NCI-H524 treated with DMSO at 0.1 percent for 48 hours (cell line): ENCODE data around the gene TEPSIN.
A peak's percentile ranks its signal among the peaks of the same experiment; 100 is the strongest.
"Not testable (repeated sequence)": the region's sequence is repeated elsewhere in the genome, so short reads cannot be mapped to it uniquely, and the experiment has no call there.

Experiments
- DNase-seq: peaks from one replicate; lab custom pipeline; 2025; lab: John Stamatoyannopoulos, UW

Gene TEPSIN

DNA sequence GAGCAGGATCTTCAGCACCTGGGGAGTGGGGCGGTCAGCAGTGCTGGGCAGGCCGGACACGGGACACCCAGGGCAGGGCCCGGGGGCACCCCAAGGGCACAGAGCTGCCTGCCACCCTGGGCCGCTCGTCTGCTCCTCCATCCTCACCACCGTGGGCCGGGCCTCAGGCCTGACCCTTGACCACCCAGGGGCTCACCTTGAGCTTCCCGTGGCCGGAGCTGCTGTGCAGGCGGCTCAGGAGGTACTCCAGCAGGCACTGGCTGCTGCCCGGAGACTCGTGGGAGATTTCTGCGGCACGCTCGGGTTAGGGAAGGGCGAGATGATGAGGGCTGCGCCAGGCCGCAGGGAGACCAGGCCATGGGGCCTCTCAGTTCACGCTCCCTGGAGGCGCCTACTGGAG is 2.1 kb downstream of the TEPSIN start:
- no peak for DNase-seq

DNA sequence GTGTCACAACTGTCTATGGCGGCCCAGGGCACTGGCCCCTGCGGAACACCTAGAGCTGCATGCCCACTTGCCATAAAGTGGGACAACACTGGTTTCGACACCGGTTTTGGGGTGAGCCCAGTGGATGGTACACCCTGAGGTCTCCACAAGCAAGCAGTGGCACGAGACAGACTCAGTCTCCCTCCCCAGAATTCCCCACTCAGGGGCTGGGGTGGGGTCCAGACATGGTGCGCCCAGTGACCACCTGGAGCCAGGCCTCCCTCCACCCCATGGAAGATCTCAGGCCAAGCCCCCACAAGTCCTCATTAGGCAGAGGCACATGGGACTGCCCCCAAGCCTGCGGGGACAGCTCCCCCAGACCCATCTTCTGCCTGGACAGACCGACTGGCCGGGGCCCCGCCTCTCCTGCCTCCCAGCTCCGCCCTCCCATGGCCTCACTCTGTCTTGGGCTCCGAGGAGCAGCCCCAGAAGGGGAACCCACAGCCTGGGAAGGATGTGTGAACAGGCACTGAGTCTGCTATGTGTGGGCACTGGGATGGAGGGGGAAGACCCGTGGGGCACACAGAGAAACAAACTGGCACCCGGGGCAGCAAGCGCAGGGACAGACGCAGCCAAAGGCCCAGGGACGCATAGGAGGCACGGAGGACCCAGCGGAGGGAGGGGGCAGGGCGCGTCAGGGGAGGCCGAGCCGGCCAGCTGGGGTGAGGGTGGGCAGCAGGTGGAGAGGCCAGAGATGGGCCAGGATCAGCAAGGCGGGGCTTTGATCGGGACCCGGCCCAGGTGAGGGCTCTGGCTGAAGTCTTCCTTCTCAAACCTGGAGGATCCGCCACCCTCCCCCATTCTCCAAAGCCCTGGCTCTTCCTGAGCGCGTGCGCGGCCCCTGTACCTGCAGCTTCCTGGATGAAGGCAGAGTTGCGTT is 2.8 kb downstream of the TEPSIN start:
- no peak for DNase-seq

GRCh38 chr17:81234940-81235821 is 3.7 kb downstream of the TEPSIN start:
- DNase-seq: no peak

- DNase-seq: no peak
These were observed 4.4 kb downstream of the TEPSIN start for GRCh38 chr17:81234506-81234855.

DNA sequence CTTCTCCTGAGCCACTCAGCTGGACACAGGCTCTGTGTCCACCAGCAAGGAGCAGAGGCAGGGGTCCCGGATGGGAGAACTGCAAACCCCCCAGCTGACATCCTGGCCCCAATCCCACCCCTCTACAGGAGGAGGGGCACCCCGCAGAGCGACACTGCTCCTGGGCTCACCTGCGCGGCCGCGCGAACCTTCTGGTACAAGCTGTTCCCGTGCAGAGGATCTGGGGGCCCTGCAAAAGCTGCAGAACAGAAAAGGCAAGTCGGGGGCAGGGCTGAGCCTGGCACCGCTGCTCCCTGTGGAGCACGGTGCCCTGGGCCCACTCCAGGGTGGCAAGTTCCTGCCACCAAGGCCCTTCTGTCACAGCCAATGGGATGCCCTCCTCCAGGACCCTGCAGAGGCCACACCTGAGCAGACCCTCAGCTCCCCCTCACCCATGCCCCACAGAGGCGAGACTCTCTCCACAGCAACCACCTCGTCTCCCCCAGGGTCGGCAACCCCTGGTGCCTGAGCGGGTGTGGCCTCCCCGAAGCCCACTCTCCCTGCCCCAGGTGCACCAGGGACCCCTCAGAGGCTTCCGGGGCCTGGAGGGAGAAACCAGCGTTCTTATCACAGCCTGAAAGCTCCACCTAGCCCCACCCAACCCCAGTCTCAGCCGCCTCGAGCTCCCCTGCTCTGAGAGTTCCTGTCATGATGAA is 4.9 kb downstream of the TEPSIN start:
- no peak for DNase-seq

- DNase-seq: no peak
These were observed 5.5 kb downstream of the TEPSIN start for GRCh38 chr17:81233316-81233715.

DNA sequence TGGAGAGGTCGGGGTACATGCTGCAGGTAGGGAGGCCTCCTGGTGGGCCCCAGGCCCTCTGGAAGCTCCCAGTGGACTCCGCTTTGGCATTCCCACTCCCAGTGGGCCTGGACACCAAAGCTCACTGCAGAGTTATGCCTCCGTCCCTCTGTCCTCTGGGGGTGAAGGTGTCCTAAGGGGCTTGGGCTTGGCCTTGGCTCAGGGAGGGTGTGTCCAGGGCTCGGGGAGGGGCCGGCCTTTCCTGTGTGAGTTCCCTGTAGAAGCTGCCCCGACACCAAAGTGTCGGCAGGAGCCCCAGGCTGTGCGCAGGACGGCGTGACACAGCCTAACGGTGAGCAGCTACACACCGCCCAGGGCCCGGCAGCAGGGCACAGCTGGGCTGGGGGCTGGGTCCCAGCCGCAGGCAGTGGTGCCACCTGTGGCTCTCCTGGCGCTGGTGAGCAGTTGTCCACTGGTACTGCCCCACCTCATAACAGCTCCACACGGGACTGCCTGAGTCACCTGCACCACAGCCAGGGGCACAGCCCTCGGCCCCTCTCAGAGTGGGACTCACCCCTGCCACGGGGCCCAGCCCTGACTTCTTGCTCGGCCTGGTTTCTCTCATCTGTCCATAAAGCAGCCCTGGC is 6.1 kb downstream of the TEPSIN start:
- no peak for DNase-seq

DNA sequence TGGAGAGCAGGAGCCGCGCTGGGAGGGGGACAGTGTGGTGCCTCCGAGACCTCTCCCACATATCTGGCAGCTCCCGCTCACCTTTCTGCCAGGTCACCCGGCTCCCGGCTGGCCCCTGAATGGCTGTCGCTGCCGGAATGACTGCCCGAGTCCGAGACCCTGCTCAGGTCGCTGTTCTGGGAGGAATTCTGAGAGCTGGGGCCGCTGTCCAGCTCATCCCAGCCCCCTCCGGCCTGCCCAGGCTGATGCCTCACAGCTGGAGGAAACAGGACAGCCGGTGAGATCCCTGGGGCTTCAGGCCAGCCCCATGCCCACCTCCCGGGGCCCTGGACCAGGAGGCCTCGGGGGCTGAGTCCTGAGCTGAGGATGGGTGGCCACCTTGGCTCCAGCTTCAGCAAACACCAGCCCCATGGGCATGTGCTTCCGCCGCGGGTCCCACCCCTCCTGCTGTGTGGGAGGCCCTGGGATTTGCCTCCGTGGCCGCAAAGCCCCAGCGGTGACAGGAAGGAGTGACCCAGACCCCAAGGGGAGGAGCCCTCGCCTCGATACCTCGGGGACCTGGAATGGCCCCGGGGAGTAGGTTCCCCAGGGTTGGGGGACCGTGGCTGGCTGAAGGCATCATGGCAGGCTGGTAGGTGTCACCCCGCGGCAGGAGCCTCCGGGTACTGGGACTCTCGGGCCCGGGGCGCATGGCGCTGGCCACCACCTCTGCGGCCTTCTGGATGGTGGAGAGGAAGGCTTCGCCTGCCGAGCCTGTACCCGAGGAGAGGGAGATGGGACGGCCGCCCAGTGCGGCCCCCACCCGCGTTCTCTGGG is 6.9 kb downstream of the TEPSIN start:
- DNase-seq: no peak

DNA sequence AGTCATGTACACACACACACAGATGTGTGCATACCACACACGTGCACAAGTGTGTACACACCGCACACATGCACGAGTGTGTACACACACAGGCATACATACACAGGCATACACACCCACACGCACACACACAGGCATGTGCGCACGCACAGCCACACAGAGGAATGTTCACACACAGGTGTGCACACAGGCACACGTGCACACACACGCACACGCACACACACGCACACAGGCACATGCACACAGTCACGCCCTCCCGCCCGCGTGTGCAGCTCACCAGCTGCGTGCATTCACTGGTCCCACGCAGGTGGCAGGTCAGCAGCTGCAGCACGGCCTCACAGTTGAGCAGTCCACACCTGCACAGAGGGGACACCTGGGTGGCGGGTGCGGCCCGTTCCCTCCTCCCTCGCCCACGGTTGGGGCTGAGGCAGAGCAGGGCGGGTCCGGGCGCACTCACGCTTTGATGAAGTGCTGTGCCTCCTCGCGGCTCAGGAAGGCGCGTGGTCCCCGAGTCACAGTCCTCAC is 7.7 kb downstream of the TEPSIN start:
- DNase-seq: no peak

GRCh38 chr17:81230043-81230820 is 8.6 kb downstream of the TEPSIN start:
- DNase-seq: no peak

- no peak for DNase-seq
These were observed 9.3 kb downstream of the TEPSIN start for GRCh38 chr17:81229666-81229920.

DNA sequence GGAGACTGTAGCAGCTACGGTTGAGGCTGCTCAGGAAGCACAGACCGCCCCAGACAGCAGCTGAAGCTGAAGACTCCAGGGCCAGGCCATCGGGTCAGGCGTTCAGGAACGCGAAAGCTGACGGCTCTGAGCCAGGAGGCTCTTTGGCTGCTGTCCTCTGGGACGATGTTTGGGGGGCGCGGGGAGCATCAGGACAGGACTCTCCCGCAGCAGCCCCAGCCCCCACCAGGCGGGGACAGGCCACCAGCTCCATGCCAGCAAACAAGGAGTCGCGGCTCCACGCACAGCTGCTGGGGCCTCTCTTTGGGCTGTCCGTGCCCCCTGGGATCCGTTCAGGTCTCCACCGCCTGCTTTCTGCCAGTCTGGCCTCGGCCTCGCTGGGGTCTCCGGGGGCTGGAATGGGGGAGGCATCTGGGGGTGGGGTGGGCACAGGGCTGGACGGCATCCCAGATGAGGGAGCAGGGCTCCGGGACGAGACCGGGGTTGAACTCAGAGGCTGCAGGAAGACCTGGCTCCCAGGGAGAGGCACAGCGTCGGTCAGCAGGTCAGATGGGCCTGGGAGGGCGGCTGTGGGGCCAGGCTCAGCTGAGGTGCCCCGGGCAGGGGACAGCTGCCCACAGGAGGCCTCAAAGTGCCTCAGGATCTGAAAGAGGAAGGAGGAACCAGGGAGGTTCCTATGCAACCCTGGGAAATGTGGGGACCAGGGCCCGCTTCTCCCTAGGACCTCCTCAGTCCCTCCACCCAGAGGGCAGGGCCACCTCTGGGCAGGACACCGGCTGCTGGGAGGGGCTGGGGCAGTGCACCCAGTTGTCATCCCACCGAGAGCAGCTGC is 9.8 kb downstream of the TEPSIN start:
- no peak for DNase-seq

GRCh38 chr17:81228420-81228819 is 10.4 kb downstream of the TEPSIN start:
- no peak for DNase-seq

DNA sequence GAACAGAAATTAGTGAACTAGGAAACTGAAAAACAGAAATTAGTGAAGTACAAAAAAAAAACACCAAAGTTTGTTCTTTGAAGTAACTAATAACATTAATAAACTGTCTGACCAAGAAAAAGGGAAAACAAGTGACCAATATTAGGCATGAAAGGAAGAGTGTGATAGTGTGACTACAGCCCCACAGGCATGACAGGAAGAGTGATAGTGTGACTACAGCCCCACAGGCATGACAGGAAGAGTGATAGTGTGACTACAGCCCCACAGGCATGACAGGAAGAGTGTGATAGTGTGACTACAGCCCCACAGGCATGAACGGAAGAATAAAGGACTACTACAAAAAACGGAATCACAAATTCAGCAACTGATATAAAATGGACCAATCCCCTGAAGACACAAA is 11.2 kb downstream of the TEPSIN start:
- not testable (repeated sequence) for DNase-seq

GRCh38 chr17:81223762-81224130 is 15.1 kb downstream of the TEPSIN start:
- DNase-seq: no peak

GRCh38 chr17:81222906-81223761 is 15.7 kb downstream of the TEPSIN start, which contains the start of gene CEP131:
TSS of gene CEP131 (minus strand) at chr17:81222965. CDS start at chr17:81220056, 2,909 bp downstream.
- DNase-seq: peak; percentile 95

DNA sequence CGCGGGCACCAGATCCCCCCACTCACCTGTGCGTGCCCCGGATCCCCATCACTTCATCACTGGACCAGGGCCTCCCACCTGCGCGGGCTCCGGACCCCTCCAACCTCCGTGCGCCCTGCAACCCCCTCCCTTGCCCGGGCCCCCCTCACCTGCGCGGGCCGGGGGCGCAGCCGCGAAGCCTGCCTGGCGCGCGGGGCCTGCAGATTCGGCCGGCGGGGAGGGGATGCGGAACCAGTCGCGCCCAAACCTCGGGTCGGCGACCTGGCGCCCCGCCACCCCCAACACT is 16.3 kb downstream of the TEPSIN start:
- no peak for DNase-seq

DNA sequence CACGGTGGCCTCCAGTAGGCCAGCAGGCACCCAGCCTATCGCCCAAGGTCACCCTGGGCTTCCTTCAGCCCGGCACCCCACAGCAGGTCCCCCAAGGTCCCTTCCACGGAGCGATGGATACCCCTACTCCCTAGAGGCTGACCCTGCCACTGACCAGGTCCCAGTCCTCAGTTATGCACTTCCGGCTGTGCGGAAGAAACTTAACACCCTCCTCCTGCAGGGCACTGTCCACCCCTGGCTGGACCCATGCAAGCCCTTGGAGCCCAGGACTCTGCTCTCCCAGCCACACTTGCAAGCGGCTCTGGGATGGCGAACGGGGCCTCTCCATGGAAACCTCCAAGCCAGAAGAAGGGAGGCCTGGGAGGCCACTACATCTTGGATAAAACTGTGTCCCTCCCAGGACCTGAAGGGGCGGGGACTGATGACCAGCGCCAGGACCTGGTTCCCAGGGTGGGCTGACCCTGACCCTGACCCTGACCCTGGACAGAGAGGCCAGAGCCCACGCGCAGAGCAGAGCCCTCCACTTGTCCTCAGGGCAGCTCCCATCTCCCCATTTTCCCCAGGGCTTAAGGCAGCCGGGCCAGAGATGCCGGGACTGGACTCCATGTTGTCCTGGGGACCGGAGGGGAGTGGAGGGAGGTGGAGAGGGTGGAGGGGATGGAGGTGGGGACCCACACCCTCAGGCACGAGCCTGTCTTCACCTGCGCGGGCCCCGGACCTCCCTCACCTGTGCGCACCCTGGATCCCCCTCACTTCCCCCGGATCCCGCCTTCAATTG is 16.8 kb downstream of the TEPSIN start:
- no peak for DNase-seq
